HEK293 (cell line): Measurements from ENCODE around the gene ATP10D.

Experiments used
- CTCF ChIA-PET: fragments of 350-600 bp; formaldehyde crosslinking; extraction: SDS; loops from one replicate; lab custom pipeline; 2021; ENCODE audit warnings: antibody characterized with exemption; lab: Yijun Ruan, JAX
- POLR2A ChIA-PET: fragments of 300-600 bp; formaldehyde crosslinking; extraction: SDS; loops from one replicate; lab custom pipeline; 2020; ENCODE audit warnings: antibody characterized with exemption, inconsistent platforms; lab: Yijun Ruan, JAX
- H3K27ac ChIP-seq: fragments of 200-500 bp; sonication (Bioruptor generic); 2 replicates; pipeline ENCODE4 v1.5.1; 2014; ENCODE audit warnings: low read depth, low read length, control low read depth, inconsistent platforms; ENCODE audit errors: extremely low read depth
- H3K36me3 ChIP-seq, 2 experiments: fragments of 200-500 bp in 1 of 2; sonication (Bioruptor generic) in 1 of 2; 1 replicate in 1 of 2; 2 replicates in 1 of 2; pipeline ENCODE4 v1.5.1; 2014 to 2017; ENCODE audit warnings: inconsistent platforms in 2 of 2, low read length in 2 of 2; ENCODE audit not compliant: control insufficient read depth in 2 of 2, insufficient read depth in 1 of 2
- H3K4me1 ChIP-seq: fragments of 200-500 bp; sonication (Bioruptor generic); 2 replicates; pipeline ENCODE4 v1.5.1; 2014; ENCODE audit warnings: mild to moderate bottlenecking, low read length, inconsistent platforms; ENCODE audit not compliant: control insufficient read depth, insufficient read depth
- H3K4me3 ChIP-seq: 2 replicates; pipeline ENCODE4 v1.5.1; 2011; ENCODE audit warnings: low read depth, mild to moderate bottlenecking, control low read depth, low read length, moderate library complexity
- H3K9me3 ChIP-seq: fragments of 200-500 bp; sonication (Bioruptor generic); 2 replicates; pipeline ENCODE4 v1.5.1; 2014; ENCODE audit warnings: low read depth, low read length, inconsistent platforms; ENCODE audit not compliant: control insufficient read depth, insufficient read depth
- KLF1 ChIP-seq: fragments of 450-650 bp; formaldehyde crosslinking; IDR thresholded peaks from 2 replicates; pipeline ENCODE4 v1.5.1; 2016; ENCODE audit warnings: missing biosample characterization, missing genetic modification characterization
- SP3 ChIP-seq: fragments of 450-650 bp; formaldehyde crosslinking; IDR thresholded peaks from 2 replicates; pipeline ENCODE4 v1.5.1; 2016; ENCODE audit warnings: missing biosample characterization, missing genetic modification characterization
- TRIM28 ChIP-seq: IDR thresholded peaks from 2 replicates; pipeline ENCODE4 v1.6.1; 2011; ENCODE audit warnings: low read length, control low read depth, borderline replicate concordance
- ZBTB8A ChIP-seq: fragments of 450-650 bp; formaldehyde crosslinking; IDR thresholded peaks from 2 replicates; pipeline ENCODE4 v1.5.1; 2016; ENCODE audit warnings: missing biosample characterization, missing genetic modification characterization
- ZEB2 ChIP-seq: fragments of 450-650 bp; formaldehyde crosslinking; IDR thresholded peaks from 2 replicates; pipeline ENCODE4 v1.5.1; 2016; ENCODE audit warnings: missing biosample characterization, missing genetic modification characterization
- ZFP41 ChIP-seq: fragments of 450-650 bp; formaldehyde crosslinking; IDR thresholded peaks from 2 replicates; pipeline ENCODE4 v1.5.1; 2016; ENCODE audit warnings: missing biosample characterization, missing genetic modification characterization, borderline replicate concordance
- ZNF133 ChIP-seq: fragments of 450-650 bp; formaldehyde crosslinking; IDR thresholded peaks from 2 replicates; pipeline ENCODE4 v1.5.1; 2016; ENCODE audit warnings: missing biosample characterization, missing genetic modification characterization
- ZNF221 ChIP-seq: fragments of 450-650 bp; formaldehyde crosslinking; IDR thresholded peaks from 2 replicates; pipeline ENCODE4 v1.5.1; 2017; ENCODE audit warnings: missing biosample characterization, missing genetic modification characterization, borderline replicate concordance
- ZNF274 ChIP-seq, 2 experiments: fragments of 200-500 bp in 1 of 2; fragments of 450-650 bp in 1 of 2; sonication (Bioruptor generic) in 1 of 2; formaldehyde crosslinking in 1 of 2; IDR thresholded peaks; 2 replicates each; pipeline versions ENCODE4 v1.5.1 to v1.6.1; 2014 to 2016; ENCODE audit warnings: borderline replicate concordance in 1 of 2, inconsistent platforms in 1 of 2, low read length in 1 of 2, missing biosample characterization in 1 of 2, missing genetic modification characterization in 1 of 2
- ZNF394 ChIP-seq: fragments of 450-650 bp; formaldehyde crosslinking; IDR thresholded peaks from 2 replicates; pipeline ENCODE4 v1.5.1; 2016; ENCODE audit warnings: missing biosample characterization, missing genetic modification characterization, mild to moderate bottlenecking, moderate library complexity, borderline replicate concordance
- ZNF501 ChIP-seq: fragments of 450-650 bp; formaldehyde crosslinking; IDR thresholded peaks from 2 replicates; pipeline ENCODE4 v1.5.1; 2016; ENCODE audit warnings: missing biosample characterization, missing genetic modification characterization
- ZNF624 ChIP-seq: fragments of 450-650 bp; formaldehyde crosslinking; IDR thresholded peaks from 2 replicates; pipeline ENCODE4 v1.5.1; 2017; ENCODE audit warnings: missing biosample characterization, missing genetic modification characterization
- ZNF677 ChIP-seq: fragments of 450-650 bp; IDR thresholded peaks from 2 replicates; pipeline ENCODE4 v1.5.0; 2018; ENCODE audit warnings: missing biosample characterization, mild to moderate bottlenecking, missing genetic modification characterization, moderate library complexity
- ZNF701 ChIP-seq: fragments of 450-650 bp; formaldehyde crosslinking; IDR thresholded peaks from 2 replicates; pipeline ENCODE4 v1.5.1; 2016; ENCODE audit warnings: missing biosample characterization, missing genetic modification characterization
- ZNF747 ChIP-seq: fragments of 450-650 bp; formaldehyde crosslinking; IDR thresholded peaks from 2 replicates; pipeline ENCODE4 v1.5.1; 2016; ENCODE audit warnings: missing biosample characterization, missing genetic modification characterization
- ZNF791 ChIP-seq: fragments of 450-650 bp; formaldehyde crosslinking; IDR thresholded peaks from 2 replicates; pipeline ENCODE4 v1.5.1; 2016; ENCODE audit warnings: missing biosample characterization, missing genetic modification characterization
- TF ChIP-seq, protein P1 (sequence below): fragments of 450-650 bp; formaldehyde crosslinking; IDR thresholded peaks from 2 replicates; pipeline ENCODE4 v1.5.1; 2016; ENCODE audit warnings: missing biosample characterization, missing genetic modification characterization, low read depth
- TF ChIP-seq, protein P2 (sequence below): fragments of 450-650 bp; formaldehyde crosslinking; IDR thresholded peaks from 2 replicates; pipeline ENCODE4; 2016; ENCODE audit warnings: missing biosample characterization, missing genetic modification characterization
- TF ChIP-seq, protein P3 (sequence below): fragments of 450-650 bp; formaldehyde crosslinking; IDR thresholded peaks from 2 replicates; pipeline ENCODE4 v1.5.1; 2016; ENCODE audit warnings: missing biosample characterization, missing genetic modification characterization
- TF ChIP-seq, protein P4 (sequence below): fragments of 450-650 bp; formaldehyde crosslinking; IDR thresholded peaks from 2 replicates; pipeline ENCODE4 v1.5.0; 2017; ENCODE audit warnings: missing biosample characterization, missing genetic modification characterization, borderline replicate concordance
- TF ChIP-seq, protein P5 (sequence below): fragments of 450-650 bp; formaldehyde crosslinking; IDR thresholded peaks from 2 replicates; pipeline ENCODE4 v1.5.1; 2016; ENCODE audit warnings: missing biosample characterization, missing genetic modification characterization
- TF ChIP-seq, protein P6 (sequence below): fragments of 450-650 bp; formaldehyde crosslinking; IDR thresholded peaks from 2 replicates; pipeline ENCODE4 v1.5.1; 2016; ENCODE audit warnings: missing biosample characterization, missing genetic modification characterization
- TF ChIP-seq, protein P7 (sequence below): sonication (generic); formaldehyde crosslinking; IDR thresholded peaks from 2 replicates; pipeline ENCODE4 v1.8.1; 2022; ENCODE audit warnings: mild to moderate bottlenecking, moderate library complexity, missing genetic modification reagents

The ATP10D gene

DNA sequence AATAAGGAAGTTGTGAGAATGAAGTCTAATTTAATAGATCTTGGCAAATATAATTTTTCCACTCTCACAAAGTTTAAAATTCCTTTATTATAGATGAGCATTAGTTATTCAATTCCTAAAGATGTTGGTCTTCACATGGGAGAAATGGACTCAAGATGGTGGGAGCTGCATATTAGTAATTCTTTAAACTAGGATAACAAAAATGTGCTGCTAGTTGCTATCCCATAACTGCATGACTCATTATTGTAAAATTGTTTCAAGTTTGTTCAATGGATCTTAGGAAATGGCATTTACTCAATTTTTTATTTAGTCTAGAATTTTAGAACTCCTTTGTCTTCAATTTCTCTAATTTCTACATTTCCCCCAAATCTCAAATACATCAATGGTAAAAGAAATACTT lies 155.8 kb downstream of the ATP10D start (continued):
- no peak for TF ChIP-seq ZEB2 (tag by site-specific recombination)
- no peak for TF ChIP-seq ZNF677
- TF ChIP-seq ZNF747 (tag by site-specific recombination): no peak
- TF ChIP-seq, protein P1, sequence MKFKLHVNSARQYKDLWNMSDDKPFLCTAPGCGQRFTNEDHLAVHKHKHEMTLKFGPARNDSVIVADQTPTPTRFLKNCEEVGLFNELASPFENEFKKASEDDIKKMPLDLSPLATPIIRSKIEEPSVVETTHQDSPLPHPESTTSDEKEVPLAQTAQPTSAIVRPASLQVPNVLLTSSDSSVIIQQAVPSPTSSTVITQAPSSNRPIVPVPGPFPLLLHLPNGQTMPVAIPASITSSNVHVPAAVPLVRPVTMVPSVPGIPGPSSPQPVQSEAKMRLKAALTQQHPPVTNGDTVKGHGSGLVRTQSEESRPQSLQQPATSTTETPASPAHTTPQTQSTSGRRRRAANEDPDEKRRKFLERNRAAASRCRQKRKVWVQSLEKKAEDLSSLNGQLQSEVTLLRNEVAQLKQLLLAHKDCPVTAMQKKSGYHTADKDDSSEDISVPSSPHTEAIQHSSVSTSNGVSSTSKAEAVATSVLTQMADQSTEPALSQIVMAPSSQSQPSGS (tag by site-specific recombination): no peak
- no peak for TF ChIP-seq ZNF133 (tag by site-specific recombination)
- no peak for TF ChIP-seq TRIM28
- no peak for TF ChIP-seq ZBTB8A (tag by site-specific recombination)
- no peak for TF ChIP-seq KLF1

DNA sequence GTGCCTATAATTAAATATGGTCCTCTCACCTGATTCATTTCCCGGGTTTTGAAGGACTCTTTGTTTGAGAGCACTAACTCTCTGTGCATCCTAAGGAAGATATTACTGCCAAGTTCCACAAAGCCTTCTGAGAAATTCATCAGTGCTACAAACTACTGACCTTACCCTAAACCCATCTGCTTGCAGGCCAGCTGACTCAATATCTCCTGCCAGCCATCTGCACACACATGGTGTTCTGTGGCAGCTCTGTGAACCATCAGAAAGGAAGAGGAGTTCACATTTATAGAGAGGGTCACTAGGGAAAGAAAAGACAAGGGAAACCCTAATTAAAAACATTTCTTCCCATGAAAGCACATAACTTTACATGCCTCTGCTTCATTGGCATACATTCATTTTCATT lies 156.7 kb downstream of the ATP10D start:
- Histone ChIP-seq H3K4me1 (no peaks in the 10 kb centered on the region), H3K36me3 (no peaks in the 10 kb centered on the region), H3K4me3 (no peak overlapping the region), H3K9me3 (no peaks in the 10 kb centered on the region), H3K27ac (no peak overlapping the region)
- TF ChIP-seq ZNF221 (tag by site-specific recombination) (no peak), ZNF501 (tag by site-specific recombination) (no peak), SP3 (tag by site-specific recombination) (no peak), ZNF791 (no peak), ZNF701 (tag by site-specific recombination) (no peak), ZFP41 (tag by site-specific recombination) (no peak), ZNF394 (tag by site-specific recombination) (no peak), ZNF624 (no peak), ZNF274 (IDR thresholded peaks at IDR 0.05; ENCODE audit: low read length) (no peak), ZNF274 (tag by site-specific recombination; IDR thresholded peaks at IDR 0.05; ENCODE audit: borderline replicate concordance) (no peak)
- TF ChIP-seq, protein P2, sequence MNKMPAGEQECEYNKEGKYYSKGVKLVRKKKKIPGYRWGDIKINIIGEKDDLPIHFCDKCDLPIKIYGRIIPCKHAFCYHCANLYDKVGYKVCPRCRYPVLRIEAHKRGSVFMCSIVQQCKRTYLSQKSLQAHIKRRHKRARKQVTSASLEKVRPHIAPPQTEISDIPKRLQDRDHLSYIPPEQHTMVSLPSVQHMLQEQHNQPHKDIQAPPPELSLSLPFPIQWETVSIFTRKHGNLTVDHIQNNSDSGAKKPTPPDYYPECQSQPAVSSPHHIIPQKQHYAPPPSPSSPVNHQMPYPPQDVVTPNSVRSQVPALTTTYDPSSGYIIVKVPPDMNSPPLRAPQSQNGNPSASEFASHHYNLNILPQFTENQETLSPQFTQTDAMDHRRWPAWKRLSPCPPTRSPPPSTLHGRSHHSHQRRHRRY (tag by site-specific recombination): no peak
- TF ChIP-seq, protein P3, sequence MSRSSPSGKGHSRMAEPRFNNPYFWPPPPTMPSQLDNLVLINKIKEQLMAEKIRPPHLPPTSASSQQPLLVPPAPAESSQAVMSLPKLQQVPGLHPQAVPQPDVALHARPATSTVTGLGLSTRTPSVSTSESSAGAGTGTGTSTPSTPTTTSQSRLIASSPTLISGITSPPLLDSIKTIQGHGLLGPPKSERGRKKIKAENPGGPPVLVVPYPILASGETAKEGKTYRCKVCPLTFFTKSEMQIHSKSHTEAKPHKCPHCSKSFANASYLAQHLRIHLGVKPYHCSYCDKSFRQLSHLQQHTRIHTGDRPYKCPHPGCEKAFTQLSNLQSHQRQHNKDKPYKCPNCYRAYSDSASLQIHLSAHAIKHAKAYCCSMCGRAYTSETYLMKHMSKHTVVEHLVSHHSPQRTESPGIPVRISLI: no peak
- TF ChIP-seq, protein P4, sequence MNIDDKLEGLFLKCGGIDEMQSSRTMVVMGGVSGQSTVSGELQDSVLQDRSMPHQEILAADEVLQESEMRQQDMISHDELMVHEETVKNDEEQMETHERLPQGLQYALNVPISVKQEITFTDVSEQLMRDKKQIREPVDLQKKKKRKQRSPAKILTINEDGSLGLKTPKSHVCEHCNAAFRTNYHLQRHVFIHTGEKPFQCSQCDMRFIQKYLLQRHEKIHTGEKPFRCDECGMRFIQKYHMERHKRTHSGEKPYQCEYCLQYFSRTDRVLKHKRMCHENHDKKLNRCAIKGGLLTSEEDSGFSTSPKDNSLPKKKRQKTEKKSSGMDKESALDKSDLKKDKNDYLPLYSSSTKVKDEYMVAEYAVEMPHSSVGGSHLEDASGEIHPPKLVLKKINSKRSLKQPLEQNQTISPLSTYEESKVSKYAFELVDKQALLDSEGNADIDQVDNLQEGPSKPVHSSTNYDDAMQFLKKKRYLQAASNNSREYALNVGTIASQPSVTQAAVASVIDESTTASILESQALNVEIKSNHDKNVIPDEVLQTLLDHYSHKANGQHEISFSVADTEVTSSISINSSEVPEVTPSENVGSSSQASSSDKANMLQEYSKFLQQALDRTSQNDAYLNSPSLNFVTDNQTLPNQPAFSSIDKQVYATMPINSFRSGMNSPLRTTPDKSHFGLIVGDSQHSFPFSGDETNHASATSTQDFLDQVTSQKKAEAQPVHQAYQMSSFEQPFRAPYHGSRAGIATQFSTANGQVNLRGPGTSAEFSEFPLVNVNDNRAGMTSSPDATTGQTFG (tag by site-specific recombination): no peak
- TF ChIP-seq, protein P5, sequence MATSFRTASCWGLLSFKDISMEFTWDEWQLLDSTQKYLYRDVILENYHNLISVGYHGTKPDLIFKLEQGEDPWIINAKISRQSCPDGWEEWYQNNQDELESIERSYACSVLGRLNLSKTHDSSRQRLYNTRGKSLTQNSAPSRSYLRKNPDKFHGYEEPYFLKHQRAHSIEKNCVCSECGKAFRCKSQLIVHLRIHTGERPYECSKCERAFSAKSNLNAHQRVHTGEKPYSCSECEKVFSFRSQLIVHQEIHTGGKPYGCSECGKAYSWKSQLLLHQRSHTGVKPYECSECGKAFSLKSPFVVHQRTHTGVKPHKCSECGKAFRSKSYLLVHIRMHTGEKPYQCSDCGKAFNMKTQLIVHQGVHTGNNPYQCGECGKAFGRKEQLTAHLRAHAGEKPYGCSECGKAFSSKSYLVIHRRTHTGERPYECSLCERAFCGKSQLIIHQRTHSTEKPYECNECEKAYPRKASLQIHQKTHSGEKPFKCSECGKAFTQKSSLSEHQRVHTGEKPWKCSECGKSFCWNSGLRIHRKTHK (tag by site-specific recombination): no peak
- TF ChIP-seq, protein P6, sequence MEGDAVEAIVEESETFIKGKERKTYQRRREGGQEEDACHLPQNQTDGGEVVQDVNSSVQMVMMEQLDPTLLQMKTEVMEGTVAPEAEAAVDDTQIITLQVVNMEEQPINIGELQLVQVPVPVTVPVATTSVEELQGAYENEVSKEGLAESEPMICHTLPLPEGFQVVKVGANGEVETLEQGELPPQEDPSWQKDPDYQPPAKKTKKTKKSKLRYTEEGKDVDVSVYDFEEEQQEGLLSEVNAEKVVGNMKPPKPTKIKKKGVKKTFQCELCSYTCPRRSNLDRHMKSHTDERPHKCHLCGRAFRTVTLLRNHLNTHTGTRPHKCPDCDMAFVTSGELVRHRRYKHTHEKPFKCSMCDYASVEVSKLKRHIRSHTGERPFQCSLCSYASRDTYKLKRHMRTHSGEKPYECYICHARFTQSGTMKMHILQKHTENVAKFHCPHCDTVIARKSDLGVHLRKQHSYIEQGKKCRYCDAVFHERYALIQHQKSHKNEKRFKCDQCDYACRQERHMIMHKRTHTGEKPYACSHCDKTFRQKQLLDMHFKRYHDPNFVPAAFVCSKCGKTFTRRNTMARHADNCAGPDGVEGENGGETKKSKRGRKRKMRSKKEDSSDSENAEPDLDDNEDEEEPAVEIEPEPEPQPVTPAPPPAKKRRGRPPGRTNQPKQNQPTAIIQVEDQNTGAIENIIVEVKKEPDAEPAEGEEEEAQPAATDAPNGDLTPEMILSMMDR: no peak
- TF ChIP-seq, protein P7, sequence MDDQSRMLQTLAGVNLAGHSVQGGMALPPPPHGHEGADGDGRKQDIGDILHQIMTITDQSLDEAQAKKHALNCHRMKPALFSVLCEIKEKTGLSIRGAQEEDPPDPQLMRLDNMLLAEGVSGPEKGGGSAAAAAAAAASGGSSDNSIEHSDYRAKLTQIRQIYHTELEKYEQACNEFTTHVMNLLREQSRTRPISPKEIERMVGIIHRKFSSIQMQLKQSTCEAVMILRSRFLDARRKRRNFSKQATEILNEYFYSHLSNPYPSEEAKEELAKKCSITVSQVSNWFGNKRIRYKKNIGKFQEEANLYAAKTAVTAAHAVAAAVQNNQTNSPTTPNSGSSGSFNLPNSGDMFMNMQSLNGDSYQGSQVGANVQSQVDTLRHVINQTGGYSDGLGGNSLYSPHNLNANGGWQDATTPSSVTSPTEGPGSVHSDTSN (CRISPR knock-in tag): no peak
- TF ChIP-seq, protein P1 (tag by site-specific recombination): no peak
- ChIA-PET POLR2A (no interaction called here), CTCF (no interaction called here)
